ENCODE results near the gene DDC.

DDC gene

DNA sequence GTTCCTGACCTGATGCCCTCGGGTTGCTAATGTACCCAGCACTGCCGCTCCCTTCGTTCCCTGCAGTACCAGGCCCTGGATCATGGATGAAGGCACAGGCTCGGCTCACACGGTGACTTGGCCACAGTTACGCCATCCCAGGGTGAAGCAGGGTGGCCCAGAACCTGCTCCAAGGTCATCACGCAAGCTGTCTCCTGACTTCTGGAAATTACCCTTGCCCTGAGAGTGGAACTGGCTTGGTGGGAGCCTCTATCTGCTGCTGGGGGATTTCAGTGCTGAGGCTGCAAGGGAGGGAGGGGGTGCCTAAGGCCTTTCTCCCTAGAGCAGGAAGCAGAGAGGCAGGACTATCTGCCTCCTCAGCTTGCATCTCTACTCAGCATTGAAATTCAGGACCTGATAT, 151.6 kb downstream of the DDC start:
- peaks cover 0 to 30% (median 2%) of the 10 kb centered on the region in 5 donors for H3K4me1 ChIP-seq (ENCODE audit: control insufficient read depth in 5 of 5, insufficient read depth in 5 of 5, low read length in 5 of 5)
- no peaks in the 10 kb centered on the region for H3K36me3 ChIP-seq (ENCODE audit: control insufficient read depth in 5 of 5, insufficient read depth in 5 of 5, low read length in 5 of 5)
- H3K27ac ChIP-seq (ENCODE audit: low read depth, low read length): no peak overlapping the region
- H3K9me3 ChIP-seq (ENCODE audit: control insufficient read depth in 5 of 5, low read length in 5 of 5): no peaks in the 10 kb centered on the region
- no peak overlapping the region for H3K4me3 ChIP-seq (ENCODE audit: low read depth in 1 of 5, low read length in 5 of 5)
- H3K9ac ChIP-seq (ENCODE audit: low read length in 5 of 5): no peak overlapping the region
- peaks cover 0 to 3% (median 0%) of the 10 kb centered on the region in 5 donors for H3K27me3 ChIP-seq (ENCODE audit: control insufficient read depth in 5 of 5, insufficient read depth in 4 of 5, low read length in 5 of 5)

- H3K9me3 ChIP-seq (ENCODE audit: control insufficient read depth in 5 of 5, low read length in 5 of 5): no peaks in the 10 kb centered on the region
- H3K4me3 ChIP-seq (ENCODE audit: low read depth in 1 of 5, low read length in 5 of 5): no peak overlapping the region
- no peak overlapping the region for H3K27ac ChIP-seq (ENCODE audit: low read depth, low read length)
- H3K9ac ChIP-seq (ENCODE audit: low read length in 5 of 5): no peak overlapping the region
- peaks cover 0 to 3% (median 0%) of the 10 kb centered on the region in 5 donors for H3K27me3 ChIP-seq (ENCODE audit: control insufficient read depth in 5 of 5, insufficient read depth in 4 of 5, low read length in 5 of 5)
- H3K36me3 ChIP-seq (ENCODE audit: control insufficient read depth in 5 of 5, insufficient read depth in 5 of 5, low read length in 5 of 5): no peaks in the 10 kb centered on the region
- peaks cover 0 to 30% (median 2%) of the 10 kb centered on the region in 5 donors for H3K4me1 ChIP-seq (ENCODE audit: control insufficient read depth in 5 of 5, insufficient read depth in 5 of 5, low read length in 5 of 5)
Observed at GRCh38 chr7:50412973-50413372, 152.2 kb downstream of the DDC start.

DNA sequence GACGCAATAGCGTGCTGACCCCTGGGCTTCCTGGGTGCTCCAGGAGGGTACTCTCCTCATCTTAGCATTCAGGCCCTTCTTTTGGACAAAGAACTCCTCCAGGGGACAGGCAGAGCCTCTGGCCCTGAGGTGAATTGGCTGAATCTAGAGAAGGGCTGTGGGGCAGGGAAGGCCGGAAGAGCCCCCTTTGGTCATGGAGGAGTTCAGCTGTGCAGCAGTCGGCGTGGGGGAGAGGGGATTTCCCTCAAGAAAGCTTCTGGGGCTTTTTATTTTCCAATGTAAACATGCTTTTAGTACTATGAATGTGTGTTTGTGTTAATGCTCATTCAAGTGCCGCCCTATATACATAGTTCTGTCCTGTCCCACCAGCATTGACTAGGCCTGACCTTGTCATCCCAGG, 153.9 kb downstream of the DDC start:
- Histone ChIP-seq H3K9me3 (ENCODE audit: control insufficient read depth in 5 of 5, low read length in 5 of 5) (no peaks in the 10 kb centered on the region), H3K4me3 (ENCODE audit: low read depth in 1 of 5, low read length in 5 of 5) (no peak overlapping the region), H3K9ac (ENCODE audit: low read length in 5 of 5) (no peak overlapping the region), H3K36me3 (ENCODE audit: control insufficient read depth in 5 of 5, insufficient read depth in 5 of 5, low read length in 5 of 5) (no peaks in the 10 kb centered on the region), H3K27ac (ENCODE audit: low read depth, low read length) (no peak overlapping the region), H3K4me1 (ENCODE audit: control insufficient read depth in 5 of 5, insufficient read depth in 5 of 5, low read length in 5 of 5) (peaks cover 0 to 23% (median 2%) of the 10 kb centered on the region in 5 donors), H3K27me3 (ENCODE audit: control insufficient read depth in 5 of 5, insufficient read depth in 4 of 5, low read length in 5 of 5) (peaks cover 0 to 11% (median 5%) of the 10 kb centered on the region in 5 donors)

DNA sequence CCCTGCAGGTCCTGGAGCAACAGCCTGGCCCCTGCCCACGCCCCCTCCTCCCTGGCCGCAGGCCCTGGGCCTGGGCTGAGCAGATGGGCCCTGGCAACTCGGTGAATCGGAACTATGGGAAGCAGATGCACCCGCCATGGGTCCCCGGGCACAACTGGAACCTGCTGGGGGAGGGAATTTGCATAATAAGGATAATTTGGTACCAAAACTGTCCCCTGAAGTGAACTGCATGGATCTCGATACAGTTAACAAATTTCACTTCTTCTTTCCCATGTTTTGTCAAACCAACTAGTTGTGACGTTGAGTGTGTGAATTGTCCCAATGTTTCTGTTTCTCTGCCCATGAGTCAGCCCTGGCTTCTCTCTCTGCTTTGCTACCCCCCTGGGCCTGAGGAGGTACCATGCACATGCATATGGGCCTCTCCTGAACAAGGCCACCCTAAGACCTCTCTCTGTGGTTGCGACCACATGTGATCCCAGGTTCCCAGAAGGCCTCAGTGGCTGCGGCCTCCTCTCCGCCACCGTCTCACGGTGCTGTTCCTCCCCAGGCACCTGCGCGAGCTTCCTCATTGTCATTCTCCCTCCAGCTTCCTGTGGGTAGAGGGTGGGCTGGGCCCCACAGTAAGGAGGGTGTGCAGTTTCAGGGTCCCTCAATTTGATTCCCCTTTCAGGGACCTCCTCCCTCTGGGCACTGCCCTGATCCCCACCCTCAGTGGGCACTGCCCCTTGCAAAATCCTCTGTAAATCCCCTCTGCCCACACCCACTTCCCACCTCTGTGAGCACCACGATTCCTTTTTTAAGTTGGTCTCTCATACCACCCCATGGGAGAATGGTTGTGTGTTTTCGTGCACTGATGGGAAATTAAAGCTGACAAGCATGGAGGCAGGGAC, 155.1 kb downstream of the DDC start:
- H3K4me3 ChIP-seq (ENCODE audit: low read depth in 1 of 5, low read length in 5 of 5): no peak overlapping the region
- H3K27ac ChIP-seq (ENCODE audit: low read depth, low read length): no peak overlapping the region
- no peaks in the 10 kb centered on the region for H3K36me3 ChIP-seq (ENCODE audit: control insufficient read depth in 5 of 5, insufficient read depth in 5 of 5, low read length in 5 of 5)
- H3K9me3 ChIP-seq (ENCODE audit: control insufficient read depth in 5 of 5, low read length in 5 of 5): no peaks in the 10 kb centered on the region
- H3K27me3 ChIP-seq (ENCODE audit: control insufficient read depth in 5 of 5, insufficient read depth in 4 of 5, low read length in 5 of 5): peaks cover 0 to 13% (median 5%) of the 10 kb centered on the region in 5 donors
- H3K9ac ChIP-seq (ENCODE audit: low read length in 5 of 5): no peak overlapping the region
- peaks cover 0 to 15% (median 0%) of the 10 kb centered on the region in 5 donors for H3K4me1 ChIP-seq (ENCODE audit: control insufficient read depth in 5 of 5, insufficient read depth in 5 of 5, low read length in 5 of 5)

All from subcutaneous abdominal adipose tissue (tissue), 5 donors.